ENCODE measurements around the gene ALDH2. TPM values are rescaled to one million over a fixed set of nuclear protein-coding genes. Genes with fewer than 3 reads are reported as not detected.

The ALDH2 gene
- total and polyA plus RNA-seq, 10 of the 15 experiments (the other 5 are each of a cell fraction or from before 2014, with no cell fraction given), result 1.4 to 16.4 (median 8.7) TPM

GRCh38 chr12:111784953-111785352, 18.2 kb downstream of the ALDH2 start:
- Histone ChIP-seq H3K27me3 (replicated peaks in 1 of 2; ENCODE audit: control insufficient read depth in 2 of 2, insufficient read depth in 2 of 2, low read length in 1 of 2) (no peaks in the 10 kb centered on the region), H2AFZ (ENCODE audit: control insufficient read depth, low read depth, low read length) (no peak overlapping the region), H3K79me2 (ENCODE audit: control insufficient read depth, insufficient read depth, low read length) (no peaks in the 10 kb centered on the region), H3K9me3 (replicated peaks; ENCODE audit: control insufficient read depth, insufficient read depth, low read length) (no peaks in the 10 kb centered on the region), H3K4me1 (ENCODE audit: control insufficient read depth, insufficient read depth, low read length) (no peaks in the 10 kb centered on the region), H3K4me3 (no peak overlapping the region), H3K27ac (ENCODE audit: control insufficient read depth, insufficient read depth) (no peak overlapping the region), H3K4me2 (ENCODE audit: control insufficient read depth, insufficient read depth) (no peak overlapping the region), H3K9ac (ENCODE audit: control insufficient read depth, insufficient read depth, low read length) (no peak overlapping the region), H4K20me1 (ENCODE audit: control insufficient read depth, insufficient read depth) (no peaks in the 10 kb centered on the region), H3K36me3 (ENCODE audit: control insufficient read depth in 2 of 2, insufficient read depth in 2 of 2, low read length in 1 of 2) (no peaks in the 10 kb centered on the region)
- CTCF ChIA-PET, result interaction anchor here (1.4 to 6.0 kb wide), 5 partner anchors 8 to 40 kb away, joined by 3 to 44 read pairs (median 16); no protein-coding TSS in a partner anchor
- RAD21 ChIA-PET (ENCODE audit: unreplicated experiment), result interaction anchor here (0.9 to 2.1 kb wide), 4 partner anchors 17 to 31 kb away, joined by 3 to 5 read pairs (median 4); no protein-coding TSS in a partner anchor
- SMC1A ChIA-PET (ENCODE audit: uncharacterized antibody, unreplicated experiment), result interaction anchor here (1.8 to 5.7 kb wide), 3 partner anchors 8 to 31 kb away, joined by 4 to 44 read pairs (median 12); no protein-coding TSS in a partner anchor
- TF ChIP-seq RBBP5 (conservative IDR thresholded peaks at IDR 0.05) (no peak), HDAC6 (IDR thresholded peaks at IDR 0.05; ENCODE audit: unreplicated experiment) (no peak), ASH2L (IDR thresholded peaks at IDR 0.05; ENCODE audit: borderline replicate concordance, low read depth) (no peak), EED (IDR thresholded peaks at IDR 0.05; ENCODE audit: low read depth) (no peak), SIX5 (IDR thresholded peaks at IDR 0.05; ENCODE audit: low read depth, low read length, severe bottlenecking) (no peak), RB1 (IDR thresholded peaks at IDR 0.05; ENCODE audit: borderline replicate concordance) (no peak), LARP7 (IDR thresholded peaks at IDR 0.05) (no peak), GATAD2B (conservative IDR thresholded peaks at IDR 0.05; ENCODE audit: low read depth) (no peak)
- TF ChIP-seq, protein P1, sequence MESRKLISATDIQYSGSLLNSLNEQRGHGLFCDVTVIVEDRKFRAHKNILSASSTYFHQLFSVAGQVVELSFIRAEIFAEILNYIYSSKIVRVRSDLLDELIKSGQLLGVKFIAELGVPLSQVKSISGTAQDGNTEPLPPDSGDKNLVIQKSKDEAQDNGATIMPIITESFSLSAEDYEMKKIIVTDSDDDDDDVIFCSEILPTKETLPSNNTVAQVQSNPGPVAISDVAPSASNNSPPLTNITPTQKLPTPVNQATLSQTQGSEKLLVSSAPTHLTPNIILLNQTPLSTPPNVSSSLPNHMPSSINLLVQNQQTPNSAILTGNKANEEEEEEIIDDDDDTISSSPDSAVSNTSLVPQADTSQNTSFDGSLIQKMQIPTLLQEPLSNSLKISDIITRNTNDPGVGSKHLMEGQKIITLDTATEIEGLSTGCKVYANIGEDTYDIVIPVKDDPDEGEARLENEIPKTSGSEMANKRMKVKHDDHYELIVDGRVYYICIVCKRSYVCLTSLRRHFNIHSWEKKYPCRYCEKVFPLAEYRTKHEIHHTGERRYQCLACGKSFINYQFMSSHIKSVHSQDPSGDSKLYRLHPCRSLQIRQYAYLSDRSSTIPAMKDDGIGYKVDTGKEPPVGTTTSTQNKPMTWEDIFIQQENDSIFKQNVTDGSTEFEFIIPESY (IDR thresholded peaks at IDR 0.05), result no peak
- TF ChIP-seq, protein P2, sequence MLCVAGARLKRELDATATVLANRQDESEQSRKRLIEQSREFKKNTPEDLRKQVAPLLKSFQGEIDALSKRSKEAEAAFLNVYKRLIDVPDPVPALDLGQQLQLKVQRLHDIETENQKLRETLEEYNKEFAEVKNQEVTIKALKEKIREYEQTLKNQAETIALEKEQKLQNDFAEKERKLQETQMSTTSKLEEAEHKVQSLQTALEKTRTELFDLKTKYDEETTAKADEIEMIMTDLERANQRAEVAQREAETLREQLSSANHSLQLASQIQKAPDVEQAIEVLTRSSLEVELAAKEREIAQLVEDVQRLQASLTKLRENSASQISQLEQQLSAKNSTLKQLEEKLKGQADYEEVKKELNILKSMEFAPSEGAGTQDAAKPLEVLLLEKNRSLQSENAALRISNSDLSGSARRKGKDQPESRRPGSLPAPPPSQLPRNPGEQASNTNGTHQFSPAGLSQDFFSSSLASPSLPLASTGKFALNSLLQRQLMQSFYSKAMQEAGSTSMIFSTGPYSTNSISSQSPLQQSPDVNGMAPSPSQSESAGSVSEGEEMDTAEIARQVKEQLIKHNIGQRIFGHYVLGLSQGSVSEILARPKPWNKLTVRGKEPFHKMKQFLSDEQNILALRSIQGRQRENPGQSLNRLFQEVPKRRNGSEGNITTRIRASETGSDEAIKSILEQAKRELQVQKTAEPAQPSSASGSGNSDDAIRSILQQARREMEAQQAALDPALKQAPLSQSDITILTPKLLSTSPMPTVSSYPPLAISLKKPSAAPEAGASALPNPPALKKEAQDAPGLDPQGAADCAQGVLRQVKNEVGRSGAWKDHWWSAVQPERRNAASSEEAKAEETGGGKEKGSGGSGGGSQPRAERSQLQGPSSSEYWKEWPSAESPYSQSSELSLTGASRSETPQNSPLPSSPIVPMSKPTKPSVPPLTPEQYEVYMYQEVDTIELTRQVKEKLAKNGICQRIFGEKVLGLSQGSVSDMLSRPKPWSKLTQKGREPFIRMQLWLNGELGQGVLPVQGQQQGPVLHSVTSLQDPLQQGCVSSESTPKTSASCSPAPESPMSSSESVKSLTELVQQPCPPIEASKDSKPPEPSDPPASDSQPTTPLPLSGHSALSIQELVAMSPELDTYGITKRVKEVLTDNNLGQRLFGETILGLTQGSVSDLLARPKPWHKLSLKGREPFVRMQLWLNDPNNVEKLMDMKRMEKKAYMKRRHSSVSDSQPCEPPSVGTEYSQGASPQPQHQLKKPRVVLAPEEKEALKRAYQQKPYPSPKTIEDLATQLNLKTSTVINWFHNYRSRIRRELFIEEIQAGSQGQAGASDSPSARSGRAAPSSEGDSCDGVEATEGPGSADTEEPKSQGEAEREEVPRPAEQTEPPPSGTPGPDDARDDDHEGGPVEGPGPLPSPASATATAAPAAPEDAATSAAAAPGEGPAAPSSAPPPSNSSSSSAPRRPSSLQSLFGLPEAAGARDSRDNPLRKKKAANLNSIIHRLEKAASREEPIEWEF (IDR thresholded peaks at IDR 0.05; ENCODE audit: insufficient replicate concordance, low read depth, low read length), result no peak
- POLR2A ChIA-PET, result interaction anchor here (0.5 kb wide), 1 partner anchor 185 kb away, joined by 5 read pairs; no protein-coding TSS in a partner anchor
- BruUV-seq (replicated peaks), result no TSS peak
- in situ Hi-C loops (cut with MboI), result no loop called here
- ATAC-seq, result no peak
- DNase-seq (ENCODE audit: low read depth, low spot score), result no peak
- intact Hi-C loops (cut with micrococcal nuclease; ENCODE audit: unreplicated experiment), result loop anchor here (10.0 kb wide), 1 partner anchor 390 kb away; no protein-coding TSS in a partner anchor
- no peak for FAIRE-seq
- WGBS (ENCODE audit: insufficient coverage, insufficient replicate concordance, low lambda C conversion rate, missing lambda C conversion rate), result 97% methylated on average over 4 of the region's 4 CpGs

Measured in GM12878 (cell line).